LNCaP clone FGC (cell line): ENCODE data around the gene SOX5.
"Not testable (repeated sequence)": the region's sequence is repeated elsewhere in the genome, so short reads cannot be mapped to it uniquely, and the experiment has no call there.

Source experiments
- DNase-seq: peaks from one replicate; pipeline ENCODE4 v3.0.0-alpha.2; 2011; ENCODE audit warnings: low read depth
- H3K4me3 ChIP-seq: 2 replicates; pipeline ENCODE4 v1.5.1; 2011; ENCODE audit warnings: mild to moderate bottlenecking, low read depth, low read length, control low read depth
- TF ChIP-seq, protein P1 (sequence below): IDR thresholded peaks from 2 replicates; pipeline ENCODE4 v1.5.1; 2012; ENCODE audit warnings: mild to moderate bottlenecking; ENCODE audit not compliant: control insufficient read depth, insufficient read depth; ENCODE audit errors: extremely low read depth

The SOX5 gene

DNA sequence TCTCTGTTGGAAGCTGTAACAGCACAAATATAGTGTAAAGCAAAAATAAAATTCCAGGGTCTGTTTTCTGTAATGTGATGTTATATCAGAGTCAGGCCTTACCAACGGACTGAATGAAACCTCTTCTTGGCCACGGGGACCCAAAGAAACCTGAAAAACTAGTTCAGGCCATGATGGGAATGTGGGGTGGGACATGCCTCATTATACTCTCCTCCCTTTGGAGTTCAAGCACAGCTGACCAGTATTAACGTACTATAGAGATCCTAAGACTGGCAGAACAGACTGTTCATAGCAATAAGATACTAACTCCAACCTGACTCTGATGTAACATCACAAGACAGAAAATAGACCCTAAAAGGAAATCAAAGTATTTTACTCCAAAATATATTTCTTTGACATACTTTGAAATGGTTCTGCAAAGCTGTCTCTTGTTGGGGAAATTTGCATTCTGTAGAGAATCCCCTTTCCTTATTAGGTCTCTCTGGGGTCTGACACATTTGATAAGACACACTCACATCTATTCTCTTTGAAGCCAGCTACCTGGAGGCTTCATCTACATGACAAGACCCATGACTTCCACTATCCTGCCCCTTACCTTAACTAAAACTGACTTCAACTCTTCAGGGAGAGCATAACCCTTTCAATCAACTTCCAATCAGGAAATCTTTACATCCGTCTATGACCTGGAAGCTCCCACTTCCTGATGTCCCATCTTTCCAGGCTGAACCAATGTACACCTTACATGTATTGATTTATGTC lies 444.6 kb downstream of the SOX5 start:
- no peak for DNase-seq
- TF ChIP-seq, protein P1, sequence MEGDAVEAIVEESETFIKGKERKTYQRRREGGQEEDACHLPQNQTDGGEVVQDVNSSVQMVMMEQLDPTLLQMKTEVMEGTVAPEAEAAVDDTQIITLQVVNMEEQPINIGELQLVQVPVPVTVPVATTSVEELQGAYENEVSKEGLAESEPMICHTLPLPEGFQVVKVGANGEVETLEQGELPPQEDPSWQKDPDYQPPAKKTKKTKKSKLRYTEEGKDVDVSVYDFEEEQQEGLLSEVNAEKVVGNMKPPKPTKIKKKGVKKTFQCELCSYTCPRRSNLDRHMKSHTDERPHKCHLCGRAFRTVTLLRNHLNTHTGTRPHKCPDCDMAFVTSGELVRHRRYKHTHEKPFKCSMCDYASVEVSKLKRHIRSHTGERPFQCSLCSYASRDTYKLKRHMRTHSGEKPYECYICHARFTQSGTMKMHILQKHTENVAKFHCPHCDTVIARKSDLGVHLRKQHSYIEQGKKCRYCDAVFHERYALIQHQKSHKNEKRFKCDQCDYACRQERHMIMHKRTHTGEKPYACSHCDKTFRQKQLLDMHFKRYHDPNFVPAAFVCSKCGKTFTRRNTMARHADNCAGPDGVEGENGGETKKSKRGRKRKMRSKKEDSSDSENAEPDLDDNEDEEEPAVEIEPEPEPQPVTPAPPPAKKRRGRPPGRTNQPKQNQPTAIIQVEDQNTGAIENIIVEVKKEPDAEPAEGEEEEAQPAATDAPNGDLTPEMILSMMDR: no peak
- H3K4me3 ChIP-seq: no peak overlapping the region

DNA sequence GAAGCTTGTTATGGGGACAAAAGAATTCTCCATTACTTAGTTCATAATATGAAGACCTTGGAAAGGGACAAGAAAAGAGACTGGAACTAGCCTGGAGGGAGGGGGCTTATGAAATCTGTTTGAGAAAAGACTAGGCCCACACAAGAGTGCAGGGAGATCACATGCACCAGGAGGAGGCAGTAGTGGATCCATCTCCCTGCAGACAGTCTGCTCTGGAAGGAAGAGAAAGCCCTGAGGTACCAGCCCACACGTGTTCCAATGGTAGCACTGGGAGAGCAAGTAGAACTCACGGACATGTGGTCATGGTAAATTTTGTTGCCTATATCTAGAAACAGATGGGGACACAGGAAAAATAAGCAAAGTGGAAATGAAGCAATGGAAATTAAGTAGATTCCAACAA lies 445.4 kb downstream of the SOX5 start:
- DNase-seq: no peak

DNA sequence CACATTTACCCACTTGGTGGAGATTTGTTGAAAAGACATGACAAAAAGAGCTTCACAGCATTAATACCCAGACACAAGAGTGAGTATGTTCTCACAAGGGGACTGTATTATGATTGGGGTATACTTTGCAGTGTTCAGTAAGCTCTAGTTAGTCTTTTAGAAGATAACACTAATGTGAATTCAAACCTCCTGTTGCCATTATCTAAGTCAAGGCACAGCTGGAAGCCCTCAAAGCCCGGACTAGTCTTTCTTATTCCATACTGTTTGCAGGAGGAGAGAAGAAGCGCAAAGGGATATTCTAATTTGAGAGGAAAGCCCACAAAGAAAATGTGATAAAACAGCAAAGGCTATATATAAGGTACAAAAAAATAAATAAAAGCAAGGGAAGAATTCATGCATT lies 445.9 kb downstream of the SOX5 start:
- TF ChIP-seq, protein P1: no peak
- no peak overlapping the region for H3K4me3 ChIP-seq
- no peak for DNase-seq

More for the DNA sequence above, 445.4 kb downstream of the SOX5 start:
- TF ChIP-seq, protein P1: no peak
- H3K4me3 ChIP-seq: no peak overlapping the region

DNA sequence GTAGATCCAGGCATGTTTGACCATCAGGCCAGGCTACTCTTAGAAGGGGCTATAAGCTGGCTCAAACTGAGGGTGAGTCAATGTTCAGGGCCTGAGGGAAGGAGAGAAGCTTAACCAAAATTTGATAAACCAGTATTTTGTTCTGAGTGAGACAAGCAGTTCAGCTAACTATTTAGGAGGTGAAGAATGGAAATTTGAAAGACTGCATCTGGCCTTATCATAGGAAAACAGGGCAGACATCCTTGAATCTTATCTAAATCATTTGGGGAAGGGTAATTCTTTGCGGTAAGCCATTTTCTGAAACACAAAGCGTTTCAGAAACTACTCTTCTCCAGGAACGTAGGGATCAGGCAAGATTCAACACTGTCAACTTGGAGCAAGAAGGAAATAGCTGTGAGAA lies 447.2 kb downstream of the SOX5 start:
- H3K4me3 ChIP-seq: no peak overlapping the region
- TF ChIP-seq, protein P1: no peak
- no peak for DNase-seq

DNA sequence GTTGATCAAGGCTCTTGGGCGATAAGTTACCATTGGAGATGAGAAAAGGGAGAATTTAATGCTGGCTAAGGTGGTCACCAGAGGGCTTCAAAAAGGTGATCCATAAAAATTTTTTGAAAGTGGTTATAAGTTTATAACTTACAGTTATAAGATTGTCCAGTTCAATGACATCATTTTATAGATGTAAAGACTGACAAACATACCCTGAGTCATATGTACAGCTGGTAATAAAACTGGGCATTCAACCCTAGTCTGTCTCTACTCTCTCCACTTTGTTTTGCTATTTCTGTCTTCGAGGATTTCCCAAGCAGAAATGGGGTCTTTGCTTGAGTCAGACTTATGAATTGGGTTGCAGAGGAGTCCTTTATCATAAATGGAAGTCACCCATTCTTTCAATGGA lies 454.0 kb downstream of the SOX5 start:
- no peak for DNase-seq
- TF ChIP-seq, protein P1: no peak
- no peak overlapping the region for H3K4me3 ChIP-seq

DNA sequence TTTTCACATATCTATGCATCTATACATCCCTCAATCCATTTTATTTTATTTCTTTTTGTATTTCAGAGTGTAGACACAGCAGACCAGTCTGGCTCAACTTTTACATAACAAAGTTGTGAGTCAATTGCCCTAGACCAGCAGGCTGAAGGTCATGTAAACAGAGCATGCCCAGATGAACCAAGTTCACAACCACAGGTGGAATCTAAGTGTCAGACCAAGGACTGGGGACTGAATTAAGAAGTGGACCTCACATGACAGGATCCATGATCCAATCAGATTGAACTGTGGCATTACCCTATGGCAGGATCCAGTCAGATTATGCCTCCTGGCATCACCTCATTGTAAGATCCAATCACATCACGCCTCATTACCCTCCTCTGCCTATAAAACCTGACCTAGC lies 455.8 kb downstream of the SOX5 start:
- TF ChIP-seq, protein P1: no peak
- no peak for DNase-seq
- H3K4me3 ChIP-seq: no peak overlapping the region

DNA sequence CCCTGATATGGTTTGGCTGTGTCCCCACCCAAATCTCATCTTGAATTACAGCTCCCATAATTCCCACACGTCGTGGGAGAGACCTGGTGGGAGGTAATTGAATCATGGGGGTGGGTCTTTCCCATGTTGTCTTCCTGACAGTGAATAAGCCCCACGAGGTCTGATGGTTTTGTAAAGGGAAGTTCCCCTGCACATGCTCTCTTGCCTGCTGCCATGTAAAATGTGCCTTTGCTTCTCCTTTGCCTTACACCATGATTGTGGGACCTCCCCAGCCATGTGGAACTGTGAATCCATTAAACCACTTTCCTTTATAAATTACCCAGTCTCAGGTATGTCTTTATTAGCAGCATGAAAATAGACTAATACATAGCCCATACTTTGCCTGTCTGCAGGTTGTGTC lies 458.4 kb downstream of the SOX5 start:
- DNase-seq, H3K4me3 ChIP-seq: not testable (repeated sequence)
